Right lobe of liver (tissue), 6 donors: ENCODE results near the gene PNPLA5. TPM values are rescaled to one million over a fixed set of nuclear protein-coding genes. Genes with fewer than 3 reads are reported as not detected.

Source experiments
- ATAC-seq, 4 donors: fragments of 200-7000 bp; cut with Tn5 transposase; one replicate each; pipeline ENCODE4 v1.9.1; 2020; ENCODE audit warnings: mild to moderate bottlenecking in 4 of 4, moderate library complexity in 4 of 4
- DNase-seq, 3 donors: peaks; one replicate each; pipeline ENCODE4 v3.0.0-alpha.2; 2020
- H3K27ac ChIP-seq, 3 donors: fragments of 200-600 bp; one replicate each; pipeline ENCODE4 v1.8.0; 2022
- H3K27me3 ChIP-seq, 2 donors: fragments of 200-600 bp; one replicate each; pipeline ENCODE4 v1.8.0; 2022
- H3K36me3 ChIP-seq, 4 donors: fragments of 200-600 bp; sonication (generic) in 1 of 4; one replicate each; pipeline versions ENCODE4 v1.5.1 to v1.8.0; 2017 to 2022; ENCODE audit warnings: control low read depth in 1 of 4
- H3K4me1 ChIP-seq, 4 donors: fragments of 200-600 bp; sonication (generic) in 1 of 4; one replicate each; pipeline versions ENCODE4 v1.5.1 to v1.8.0; 2017 to 2022; ENCODE audit warnings: control low read depth in 1 of 4
- H3K4me3 ChIP-seq, 3 donors: fragments of 200-600 bp; one replicate each; pipeline ENCODE4 v1.8.0; 2022
- H3K9me3 ChIP-seq, 4 donors: fragments of 200-600 bp; sonication (generic) in 1 of 4; one replicate each; pipeline versions ENCODE4 v1.5.1 to v1.8.0; 2017 to 2022; ENCODE audit warnings: control low read depth in 1 of 4
- POLR2A ChIP-seq: fragments of 450-650 bp; IDR thresholded peaks from one replicate; pipeline ENCODE4 v1.6.1; 2017; ENCODE audit warnings: antibody characterized with exemption, mild to moderate bottlenecking
- WGBS: methylation state at CpG from one replicate; pipeline ENCODE4 v1.1.6; 2018; ENCODE audit warnings: low coverage, low lambda C conversion rate; ENCODE audit not compliant: insufficient coverage; ENCODE audit errors: missing lambda C conversion rate; 5-methylcytosine and 5-hydroxymethylcytosine counted together
- intact Hi-C, 2 donors: fragments of 100-400 bp; cut with DNase I; formaldehyde crosslinking; loops; one replicate each; pipeline versions ENCODE4 v1.11.2 to v1.14.1; 2022
- total RNA-seq, 6 experiments: library from RNA; depleted of rRNA in 2 of 6; stranded (reverse); fragments of >200 nt in 2 of 6; fragmentation: NEBNext Ultra II Directional in 3 of 6; extraction: Animal tissue kit (Norgen Biotek cat#: 25700) in 3 of 6; gene quantifications; one replicate each; pipeline versions ENCODE4 v1.1.0 to v1.2.4, GENCODE V29; 2016 to 2023
- TF ChIP-seq, protein P1 (sequence below), 4 donors: fragments of 200-600 bp in 3 of 4; fragments of 450-650 bp in 1 of 4; IDR thresholded peaks; one replicate each; pipeline versions ENCODE4 v1.5.1 to v1.8.0; 2016 to 2022; ENCODE audit warnings: antibody characterized with exemption in 4 of 4, mild to moderate bottlenecking in 2 of 4
- donor health status: DM: no; HTN: yes; CAD: no.
- donor health status: DM: no; HTN: no; CAD: no.
- donor health status: DM: no; HTN: no; CAD: no.
- donor health status: DM: no; HTN: yes; CAD: no.
- donor health status: DM: no; HTN: yes; CAD: no.

Gene PNPLA5
- total RNA-seq, 6 experiments from 2014 or later: 2.8 TPM; not detected in 5

DNA sequence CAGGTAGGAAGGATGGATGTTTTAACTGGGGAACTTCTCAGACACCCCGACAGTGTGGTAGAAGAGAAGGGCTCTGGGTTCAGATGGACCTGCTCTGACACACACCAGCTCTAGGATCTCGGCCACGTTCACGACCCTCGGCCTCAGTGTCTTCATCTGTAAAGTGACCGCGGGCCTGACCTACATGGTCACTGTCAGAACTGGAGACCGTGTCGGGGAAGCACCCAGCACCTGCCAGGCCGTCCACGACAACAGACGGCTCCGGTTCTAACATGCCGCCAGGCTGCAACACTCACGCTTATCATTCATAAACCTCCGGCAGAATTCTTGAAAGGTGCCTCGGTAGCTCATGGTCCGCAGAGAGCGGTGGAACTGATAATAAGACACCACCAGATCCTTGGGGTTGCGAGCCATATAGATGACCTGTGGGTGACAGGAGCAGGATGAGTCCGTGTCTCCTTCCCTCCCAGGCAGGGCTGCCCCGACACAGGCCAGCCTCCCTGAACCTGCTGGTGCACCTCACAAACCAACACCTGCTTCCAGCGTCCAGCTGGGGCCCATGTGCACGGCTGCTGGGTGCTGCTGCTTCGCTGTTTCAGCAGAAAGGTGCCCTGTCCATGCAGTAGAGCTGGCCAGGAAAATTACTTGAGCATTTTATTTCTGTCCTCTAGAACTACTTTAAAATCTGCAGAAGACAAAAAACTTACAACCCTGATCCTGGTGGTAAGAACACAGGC lies 53.1 kb downstream of the PNPLA5 start:
- 88% methylated on average over 6 of the region's 25 CpGs for whole genome bisulfite sequencing
- DNase-seq: no peak
- intact Hi-C loops: no loop called here
- H3K9me3 ChIP-seq: no peaks in the 10 kb centered on the region
- no peaks in the 10 kb centered on the region for H3K36me3 ChIP-seq
- no peaks in the 10 kb centered on the region for H3K27me3 ChIP-seq
- no peaks in the 10 kb centered on the region for H3K4me1 ChIP-seq
- no peak overlapping the region for H3K27ac ChIP-seq
- no peak overlapping the region for H3K4me3 ChIP-seq
- TF ChIP-seq, protein P1, sequence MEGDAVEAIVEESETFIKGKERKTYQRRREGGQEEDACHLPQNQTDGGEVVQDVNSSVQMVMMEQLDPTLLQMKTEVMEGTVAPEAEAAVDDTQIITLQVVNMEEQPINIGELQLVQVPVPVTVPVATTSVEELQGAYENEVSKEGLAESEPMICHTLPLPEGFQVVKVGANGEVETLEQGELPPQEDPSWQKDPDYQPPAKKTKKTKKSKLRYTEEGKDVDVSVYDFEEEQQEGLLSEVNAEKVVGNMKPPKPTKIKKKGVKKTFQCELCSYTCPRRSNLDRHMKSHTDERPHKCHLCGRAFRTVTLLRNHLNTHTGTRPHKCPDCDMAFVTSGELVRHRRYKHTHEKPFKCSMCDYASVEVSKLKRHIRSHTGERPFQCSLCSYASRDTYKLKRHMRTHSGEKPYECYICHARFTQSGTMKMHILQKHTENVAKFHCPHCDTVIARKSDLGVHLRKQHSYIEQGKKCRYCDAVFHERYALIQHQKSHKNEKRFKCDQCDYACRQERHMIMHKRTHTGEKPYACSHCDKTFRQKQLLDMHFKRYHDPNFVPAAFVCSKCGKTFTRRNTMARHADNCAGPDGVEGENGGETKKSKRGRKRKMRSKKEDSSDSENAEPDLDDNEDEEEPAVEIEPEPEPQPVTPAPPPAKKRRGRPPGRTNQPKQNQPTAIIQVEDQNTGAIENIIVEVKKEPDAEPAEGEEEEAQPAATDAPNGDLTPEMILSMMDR (IDR thresholded peaks at IDR 0.05): no peak
- no peak for ATAC-seq

DNA sequence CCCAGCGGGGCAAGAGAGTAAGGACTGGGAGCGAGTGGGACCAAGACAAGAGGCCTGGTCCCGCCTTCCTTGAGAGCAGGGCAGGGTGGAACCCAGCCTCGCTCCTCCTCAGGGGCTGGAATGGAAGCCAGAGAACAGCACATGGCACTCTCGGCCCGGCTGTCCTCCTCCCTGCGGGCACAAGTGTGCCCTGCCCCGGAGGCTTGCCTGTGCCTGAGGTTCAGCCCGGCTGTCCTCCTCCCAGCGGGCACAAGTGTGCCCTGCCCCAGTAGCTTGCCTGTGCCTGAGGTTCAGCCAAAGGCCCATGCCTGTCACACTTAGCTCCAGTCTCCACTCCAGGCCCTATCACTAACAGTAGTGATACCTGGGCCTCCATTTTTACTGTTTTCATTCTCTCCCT lies 53.7 kb downstream of the PNPLA5 start:
- DNase-seq: no peak
- no peak for ATAC-seq
- Histone ChIP-seq H3K36me3 (no peaks in the 10 kb centered on the region), H3K27ac (no peak overlapping the region), H3K9me3 (no peaks in the 10 kb centered on the region), H3K4me3 (no peak overlapping the region), H3K27me3 (no peaks in the 10 kb centered on the region), H3K4me1 (no peaks in the 10 kb centered on the region)
- no CpG with 5 or more reads among the region's 10 CpGs for WGBS
- intact Hi-C loops: no loop called here
- TF ChIP-seq, protein P1 (IDR thresholded peaks at IDR 0.05): no peak
- TF ChIP-seq POLR2A: no peak

DNA sequence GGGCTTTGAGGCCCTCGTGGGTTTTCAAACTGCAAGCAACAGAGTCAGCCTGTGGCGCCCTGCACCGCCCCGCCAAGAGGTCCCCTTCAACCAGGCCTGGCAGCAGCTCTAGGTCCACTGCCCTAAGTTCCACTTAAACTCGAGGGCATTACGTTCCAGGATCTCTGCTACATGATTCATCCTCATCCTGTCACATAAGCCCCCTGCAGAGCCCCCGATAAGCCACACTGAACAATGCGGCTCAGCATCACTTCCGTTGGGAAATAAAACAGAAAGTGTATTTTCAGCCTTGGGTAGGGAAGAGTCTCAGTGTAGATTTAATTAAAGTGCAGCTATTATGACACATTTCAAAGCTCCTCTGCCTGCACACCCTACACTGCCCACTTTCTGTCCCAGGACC lies 54.1 kb downstream of the PNPLA5 start:
- Histone ChIP-seq H3K36me3 (no peaks in the 10 kb centered on the region), H3K9me3 (no peaks in the 10 kb centered on the region), H3K27ac (no peak overlapping the region), H3K4me1 (no peaks in the 10 kb centered on the region), H3K4me3 (no peak overlapping the region), H3K27me3 (no peaks in the 10 kb centered on the region)
- ATAC-seq (no peak), DNase-seq (peak in 2 of 3 donors; percentile 14 to 28)
- WGBS: 64% methylated on average over 6 of the region's 9 CpGs
- no peak for TF ChIP-seq POLR2A
- TF ChIP-seq, protein P1 (IDR thresholded peaks at IDR 0.05): no peak
- intact Hi-C loops: no loop called here

DNA sequence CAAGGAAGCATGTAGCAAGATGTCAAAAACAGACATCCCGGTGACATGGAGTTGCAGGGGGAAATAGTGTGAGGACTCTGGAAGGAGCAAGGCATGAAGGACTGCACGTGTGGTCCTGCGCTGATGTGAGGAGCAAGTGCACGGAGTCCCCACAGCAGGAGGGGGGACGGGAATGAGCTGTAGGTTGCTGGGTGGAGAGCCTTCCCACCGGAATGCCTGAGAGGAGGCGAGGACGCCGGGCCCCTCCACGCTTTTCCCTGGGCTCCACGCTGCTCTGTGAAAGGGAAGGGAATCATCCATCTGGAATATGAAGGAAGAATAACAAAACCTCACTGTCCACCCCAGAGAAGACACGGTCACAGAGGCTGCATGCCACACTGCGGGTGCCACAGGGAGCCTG lies 56.1 kb downstream of the PNPLA5 start:
- no peaks in the 10 kb centered on the region for H3K9me3 ChIP-seq
- TF ChIP-seq, protein P1 (IDR thresholded peaks at IDR 0.05): no peak
- TF ChIP-seq POLR2A: no peak
- 81% methylated on average over 12 of the region's 13 CpGs for WGBS
- intact Hi-C loops: no loop called here
- no peaks in the 10 kb centered on the region for H3K36me3 ChIP-seq
- no peaks in the 10 kb centered on the region for H3K4me1 ChIP-seq
- no peaks in the 10 kb centered on the region for H3K27me3 ChIP-seq
- H3K27ac ChIP-seq: no peak overlapping the region
- DNase-seq: no peak
- no peak for ATAC-seq
- H3K4me3 ChIP-seq: no peak overlapping the region
